ENCODE measurements around the gene ASPHD2.

ASPHD2 gene

DNA sequence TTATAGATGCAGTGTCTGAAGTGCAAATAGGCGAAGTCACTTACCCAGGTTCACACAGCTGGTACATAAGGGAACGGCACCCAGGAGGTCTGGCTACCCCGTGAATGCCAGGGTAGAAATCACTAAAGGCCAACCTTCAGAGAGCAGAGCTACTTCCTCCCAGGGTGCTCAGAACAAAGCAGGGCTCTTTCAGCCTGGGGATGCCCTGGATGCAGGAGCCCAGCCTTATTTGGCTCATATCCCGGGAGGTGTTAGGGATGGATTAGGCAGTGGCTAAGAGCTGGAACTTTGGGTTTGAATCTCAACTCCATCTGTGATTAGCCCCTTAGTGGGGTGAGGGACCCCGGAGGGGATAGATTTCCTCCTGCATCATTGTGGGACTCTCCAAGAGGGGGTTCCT is 33.1 kb upstream of the ASPHD2 start:
- H3K27ac ChIP-seq (ENCODE audit: low read length): no peak overlapping the region
- H4K20me1 ChIP-seq (ENCODE audit: insufficient read depth, low read length): no peaks in the 10 kb centered on the region; the same call in 1 of the 2 replicates

DNA sequence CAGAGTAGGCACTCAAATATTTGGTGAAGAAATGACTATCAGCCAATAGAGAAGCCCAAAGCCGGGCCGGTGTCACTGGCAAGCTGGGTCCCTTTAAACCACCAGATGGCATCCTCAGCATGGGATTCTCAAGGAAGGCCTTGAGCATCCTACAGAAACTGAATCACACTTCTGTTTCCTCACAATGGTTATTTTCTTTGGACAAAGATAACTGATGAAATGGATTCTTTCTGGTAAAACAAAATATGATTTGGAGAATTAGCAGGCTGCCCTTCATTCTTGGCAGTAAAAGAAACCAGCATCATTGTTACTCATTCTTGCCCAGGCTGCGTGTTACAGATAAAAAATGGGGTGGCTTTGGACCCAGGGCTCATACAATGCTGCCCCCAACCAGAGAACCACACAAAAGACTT is 30.3 kb upstream of the ASPHD2 start:
- Histone ChIP-seq H2AFZ (ENCODE audit: low read depth, low read length) (no peak overlapping the region), H3K27me3 (ENCODE audit: insufficient read depth, low read length, poor library complexity) (peaks cover 10% of the 10 kb centered on the region)

More for the DNA sequence above, 33.1 kb upstream of the ASPHD2 start:
- Histone ChIP-seq H3K9me3 (ENCODE audit: insufficient read depth, low read length, severe bottlenecking) (no peaks in the 10 kb centered on the region), H3K4me1 (ENCODE audit: insufficient read depth, low read length) (no peaks in the 10 kb centered on the region), H3K36me3 (ENCODE audit: insufficient read depth, low read length) (no peaks in the 10 kb centered on the region), H2AFZ (ENCODE audit: low read depth, low read length) (no peak overlapping the region), H3K79me2 (ENCODE audit: insufficient read depth, low read length) (no peaks in the 10 kb centered on the region), H3K27me3 (ENCODE audit: insufficient read depth, low read length, poor library complexity) (peaks cover 2% of the 10 kb centered on the region), H3K4me2 (ENCODE audit: insufficient read depth, low read length) (no peak overlapping the region), H3K4me3 (ENCODE audit: low read depth in 1 of 2, low read length in 2 of 2) (no peak overlapping the region), H3K9ac (ENCODE audit: low read depth, low read length) (no peak overlapping the region)
- ATAC-seq (ENCODE audit: insufficient read depth, low read depth) (no peak), DNase-seq (no peak)
- TF ChIP-seq, protein P1, sequence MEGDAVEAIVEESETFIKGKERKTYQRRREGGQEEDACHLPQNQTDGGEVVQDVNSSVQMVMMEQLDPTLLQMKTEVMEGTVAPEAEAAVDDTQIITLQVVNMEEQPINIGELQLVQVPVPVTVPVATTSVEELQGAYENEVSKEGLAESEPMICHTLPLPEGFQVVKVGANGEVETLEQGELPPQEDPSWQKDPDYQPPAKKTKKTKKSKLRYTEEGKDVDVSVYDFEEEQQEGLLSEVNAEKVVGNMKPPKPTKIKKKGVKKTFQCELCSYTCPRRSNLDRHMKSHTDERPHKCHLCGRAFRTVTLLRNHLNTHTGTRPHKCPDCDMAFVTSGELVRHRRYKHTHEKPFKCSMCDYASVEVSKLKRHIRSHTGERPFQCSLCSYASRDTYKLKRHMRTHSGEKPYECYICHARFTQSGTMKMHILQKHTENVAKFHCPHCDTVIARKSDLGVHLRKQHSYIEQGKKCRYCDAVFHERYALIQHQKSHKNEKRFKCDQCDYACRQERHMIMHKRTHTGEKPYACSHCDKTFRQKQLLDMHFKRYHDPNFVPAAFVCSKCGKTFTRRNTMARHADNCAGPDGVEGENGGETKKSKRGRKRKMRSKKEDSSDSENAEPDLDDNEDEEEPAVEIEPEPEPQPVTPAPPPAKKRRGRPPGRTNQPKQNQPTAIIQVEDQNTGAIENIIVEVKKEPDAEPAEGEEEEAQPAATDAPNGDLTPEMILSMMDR (IDR thresholded peaks at IDR 0.05; ENCODE audit: borderline replicate concordance, extremely low read depth, low read length, poor library complexity, severe bottlenecking): no peak
- no peak for TF ChIP-seq EZH2 (IDR thresholded peaks at IDR 0.05; ENCODE audit: borderline replicate concordance, low read depth, low read length, severe bottlenecking)

DNA sequence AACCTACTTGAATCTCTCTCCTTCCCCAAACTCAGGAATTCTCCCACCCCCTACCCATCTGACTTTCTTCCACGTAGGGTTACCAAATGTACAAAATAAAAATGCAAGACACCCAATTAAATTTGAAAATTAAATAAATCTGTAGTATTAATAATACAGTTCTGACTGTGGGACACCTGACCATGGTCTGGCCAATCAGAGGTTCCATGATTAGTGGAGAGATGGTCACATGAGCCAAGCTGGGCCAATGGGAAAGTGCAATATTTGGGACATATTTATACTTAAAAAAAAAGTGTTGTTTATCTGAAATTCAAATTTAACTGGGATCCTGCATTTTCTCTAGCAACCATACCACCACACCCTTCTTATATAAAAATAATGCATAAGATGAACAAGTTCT is 29.8 kb upstream of the ASPHD2 start:
- H4K20me1 ChIP-seq (ENCODE audit: insufficient read depth, low read length): no peaks in the 10 kb centered on the region
- peaks cover 10% of the 10 kb centered on the region for H3K27me3 ChIP-seq (ENCODE audit: insufficient read depth, low read length, poor library complexity)
- H3K9me3 ChIP-seq (ENCODE audit: insufficient read depth, low read length, severe bottlenecking): no peaks in the 10 kb centered on the region
- H3K4me2 ChIP-seq (ENCODE audit: insufficient read depth, low read length): no peak overlapping the region
- no peak overlapping the region for H3K4me3 ChIP-seq (ENCODE audit: low read depth in 1 of 2, low read length in 2 of 2)
- ATAC-seq (ENCODE audit: insufficient read depth, low read depth) (no peak), DNase-seq (no peak)
- H3K9ac ChIP-seq (ENCODE audit: low read depth, low read length): no peak overlapping the region
- H3K36me3 ChIP-seq (ENCODE audit: insufficient read depth, low read length): no peaks in the 10 kb centered on the region
- TF ChIP-seq, protein P1 (IDR thresholded peaks at IDR 0.05; ENCODE audit: borderline replicate concordance, extremely low read depth, low read length, poor library complexity, severe bottlenecking): no peak
- no peak for TF ChIP-seq EZH2 (IDR thresholded peaks at IDR 0.05; ENCODE audit: borderline replicate concordance, low read depth, low read length, severe bottlenecking)
- H3K79me2 ChIP-seq (ENCODE audit: insufficient read depth, low read length): no peaks in the 10 kb centered on the region
- no peak overlapping the region for H3K27ac ChIP-seq (ENCODE audit: low read length)
- H3K4me1 ChIP-seq (ENCODE audit: insufficient read depth, low read length): no peaks in the 10 kb centered on the region
- no peak overlapping the region for H2AFZ ChIP-seq (ENCODE audit: low read depth, low read length)

More for the DNA sequence above, 30.3 kb upstream of the ASPHD2 start:
- ATAC-seq (ENCODE audit: insufficient read depth, low read depth) (peak; percentile 83), DNase-seq (peak; percentile 54)
- Histone ChIP-seq H3K4me3 (ENCODE audit: low read depth in 1 of 2, low read length in 2 of 2) (no peak overlapping the region), H3K4me1 (ENCODE audit: insufficient read depth, low read length) (no peaks in the 10 kb centered on the region), H3K9ac (ENCODE audit: low read depth, low read length) (no peak overlapping the region), H3K79me2 (ENCODE audit: insufficient read depth, low read length) (no peaks in the 10 kb centered on the region), H3K27ac (ENCODE audit: low read length) (no peak overlapping the region), H4K20me1 (ENCODE audit: insufficient read depth, low read length) (no peaks in the 10 kb centered on the region; the same call in 1 of the 2 replicates), H3K9me3 (ENCODE audit: insufficient read depth, low read length, severe bottlenecking) (no peaks in the 10 kb centered on the region), H3K36me3 (ENCODE audit: insufficient read depth, low read length) (no peaks in the 10 kb centered on the region), H3K4me2 (ENCODE audit: insufficient read depth, low read length) (no peak overlapping the region)
- TF ChIP-seq EZH2 (IDR thresholded peaks at IDR 0.05; ENCODE audit: borderline replicate concordance, low read depth, low read length, severe bottlenecking): no peak
- TF ChIP-seq, protein P1 (IDR thresholded peaks at IDR 0.05; ENCODE audit: borderline replicate concordance, extremely low read depth, low read length, poor library complexity, severe bottlenecking): peak; percentile 81

DNA sequence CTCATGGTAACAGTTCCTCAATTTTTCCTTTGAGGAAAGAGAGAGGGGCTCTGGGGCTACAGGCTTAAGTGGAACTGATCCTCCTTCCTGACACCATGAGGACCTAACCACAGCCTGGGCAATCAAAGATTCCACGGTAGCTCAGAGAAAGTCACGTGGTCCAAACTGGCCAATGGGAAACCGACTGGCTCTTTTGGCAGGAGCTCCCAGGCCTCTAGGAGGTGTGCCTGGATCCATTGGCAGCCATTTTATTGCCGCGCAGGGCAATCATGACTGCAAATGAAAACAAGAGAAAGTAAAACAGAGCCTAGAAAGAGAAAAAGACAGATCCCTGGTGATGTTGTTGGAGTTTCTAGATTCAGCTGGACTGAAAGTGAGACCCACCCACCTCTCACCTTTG is 27.3 kb upstream of the ASPHD2 start:
- H4K20me1 ChIP-seq (ENCODE audit: insufficient read depth, low read length): no peaks in the 10 kb centered on the region
- no peak overlapping the region for H3K9ac ChIP-seq (ENCODE audit: low read depth, low read length)
- ATAC-seq (ENCODE audit: insufficient read depth, low read depth): no peak
- peaks cover 15% of the 10 kb centered on the region for H3K27me3 ChIP-seq (ENCODE audit: insufficient read depth, low read length, poor library complexity)
- no peak overlapping the region for H3K27ac ChIP-seq (ENCODE audit: low read length)
- H3K79me2 ChIP-seq (ENCODE audit: insufficient read depth, low read length): no peaks in the 10 kb centered on the region
- no peak overlapping the region for H2AFZ ChIP-seq (ENCODE audit: low read depth, low read length)
- no peaks in the 10 kb centered on the region for H3K9me3 ChIP-seq (ENCODE audit: insufficient read depth, low read length, severe bottlenecking)
- H3K4me2 ChIP-seq (ENCODE audit: insufficient read depth, low read length): no peak overlapping the region
- H3K4me1 ChIP-seq (ENCODE audit: insufficient read depth, low read length): no peaks in the 10 kb centered on the region
- no peaks in the 10 kb centered on the region for H3K36me3 ChIP-seq (ENCODE audit: insufficient read depth, low read length)
- DNase-seq: peak; percentile 7
- no peak overlapping the region for H3K4me3 ChIP-seq (ENCODE audit: low read depth in 1 of 2, low read length in 2 of 2)
- TF ChIP-seq EZH2 (IDR thresholded peaks at IDR 0.05; ENCODE audit: borderline replicate concordance, low read depth, low read length, severe bottlenecking): no peak
- TF ChIP-seq, protein P1 (IDR thresholded peaks at IDR 0.05; ENCODE audit: borderline replicate concordance, extremely low read depth, low read length, poor library complexity, severe bottlenecking): no peak
